Epithelial cell of proximal tubule (primary cell): Measurements from ENCODE around the gene PSMC5. TPM values are rescaled to one million over a fixed set of nuclear protein-coding genes. Genes with fewer than 3 reads are reported as not detected.

Experiments
- DNase-seq: peaks from one replicate; pipeline ENCODE4 v3.0.0-alpha.2; 2011; ENCODE audit warnings: low read depth
- H3K4me3 ChIP-seq: 2 replicates; pipeline ENCODE4 v1.5.1; 2011; ENCODE audit warnings: low read depth, mild to moderate bottlenecking, low read length
- CTCF ChIP-seq: conservative IDR thresholded peaks from 2 replicates; pipeline ENCODE4 v1.5.1; 2012; ENCODE audit warnings: low read depth, mild to moderate bottlenecking, low read length
- total RNA-seq: library from RNA; depleted of rRNA; stranded (reverse); fragments of >200 nt; gene quantifications from 2 replicates; pipeline ENCODE4 v1.2.3, GENCODE V29; 2015

PSMC5 gene
- total RNA-seq, 1 donor from 2014 or later, result 83.9 TPM

- TF ChIP-seq CTCF, result no peak
- no peak for DNase-seq
- no peak overlapping the region for H3K4me3 ChIP-seq
Observed at GRCh38 chr17:63832455-63832854, 5.2 kb downstream of the PSMC5 start.

- DNase-seq, result no peak
- H3K4me3 ChIP-seq, result no peak overlapping the region
- TF ChIP-seq CTCF, result no peak
Observed at GRCh38 chr17:63833026-63833740, 6.0 kb downstream of the PSMC5 start.

- no peak for TF ChIP-seq CTCF
- no peak for DNase-seq
- no peak overlapping the region for H3K4me3 ChIP-seq
Observed at GRCh38 chr17:63833741-63834373, 6.6 kb downstream of the PSMC5 start.

GRCh38 chr17:63834431-63835166 is 7.4 kb downstream of the PSMC5 start:
- peak; percentile 70 for TF ChIP-seq CTCF
- H3K4me3 ChIP-seq, result no peak overlapping the region
- DNase-seq, result no peak

GRCh38 chr17:63835167-63835720 is 8.0 kb downstream of the PSMC5 start:
- no peak overlapping the region for H3K4me3 ChIP-seq
- no peak for TF ChIP-seq CTCF
- DNase-seq, result no peak

- no peak for TF ChIP-seq CTCF
- DNase-seq, result no peak
- no peak overlapping the region for H3K4me3 ChIP-seq
Observed at GRCh38 chr17:63836811-63837210, 9.6 kb downstream of the PSMC5 start.
